WTC11 (cell line): ENCODE results near the gene TNIP2.

Experiments used
- NR3C1 ChIP-seq: sonication (generic); formaldehyde crosslinking; conservative IDR thresholded peaks from 2 replicates; pipeline ENCODE4 v1.8.1; 2023; ENCODE audit warnings: low read depth, mild to moderate bottlenecking, missing genetic modification reagents
- TEAD1 ChIP-seq: sonication (generic); formaldehyde crosslinking; IDR thresholded peaks from 2 replicates; pipeline ENCODE4 v1.8.0; 2022; ENCODE audit warnings: mild to moderate bottlenecking, missing genetic modification reagents
- ZNF121 ChIP-seq: sonication (generic); formaldehyde crosslinking; IDR thresholded peaks from 2 replicates; pipeline ENCODE4 v1.8.0; 2023; ENCODE audit warnings: missing genetic modification reagents
- TF ChIP-seq, protein P1 (sequence below): sonication (generic); formaldehyde crosslinking; IDR thresholded peaks from 2 replicates; pipeline ENCODE4 v1.8.1; 2023; ENCODE audit warnings: mild to moderate bottlenecking, missing genetic modification reagents, moderate library complexity
- TF ChIP-seq, protein P2 (sequence below): sonication (generic); formaldehyde crosslinking; IDR thresholded peaks from 2 replicates; pipeline ENCODE4 v1.8.1; 2023; ENCODE audit warnings: mild to moderate bottlenecking, missing genetic modification reagents
- TF ChIP-seq, protein P3 (sequence below): fragments of 200-600 bp; IDR thresholded peaks from 2 replicates; pipeline ENCODE4 v1.8.0; 2022; ENCODE audit warnings: antibody characterized with exemption

DNA sequence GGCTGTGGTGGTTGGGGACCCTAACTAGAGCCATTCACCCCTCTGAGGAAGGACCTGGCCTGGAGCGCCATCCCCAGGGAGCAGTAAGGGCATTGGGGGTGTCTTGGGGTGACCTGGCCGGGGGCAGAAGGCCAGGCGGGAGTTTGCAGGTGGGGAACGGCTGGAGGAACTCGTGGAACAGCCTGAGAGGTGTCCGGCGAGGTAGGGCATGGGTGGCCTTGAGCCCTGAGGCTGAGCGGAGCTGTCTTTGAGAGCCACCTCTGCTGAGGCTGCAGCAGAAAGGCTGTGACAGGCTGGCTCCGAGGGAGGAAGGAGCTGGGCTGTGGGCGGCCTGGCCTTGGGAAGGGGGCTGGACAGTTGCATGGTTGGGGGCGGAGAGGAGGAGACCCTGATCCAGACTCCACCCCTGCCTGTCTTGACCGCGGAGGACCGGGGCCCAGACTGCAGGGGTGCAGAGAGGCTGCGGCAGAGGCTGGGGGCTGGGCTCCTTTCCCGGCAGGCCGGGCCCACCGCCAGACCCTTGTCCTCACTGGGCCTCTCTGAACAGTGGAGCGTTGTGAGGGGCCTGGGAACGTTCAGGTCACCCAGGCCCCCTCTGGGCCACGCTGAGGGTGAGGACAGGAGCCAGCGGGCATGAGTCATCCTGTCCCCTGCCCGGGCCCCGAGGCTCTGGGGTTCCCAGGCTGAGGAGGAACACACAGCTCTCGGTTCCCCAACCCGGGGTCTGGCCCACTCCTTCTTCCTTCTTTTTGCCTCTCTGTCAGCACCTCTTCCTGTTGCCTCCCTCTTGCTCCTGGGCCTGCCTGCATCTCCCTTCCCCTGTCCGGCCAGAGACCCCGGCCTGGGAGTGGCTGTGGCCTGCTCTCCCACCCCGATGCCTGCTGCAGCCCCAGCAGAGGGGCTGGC is 44.8 kb upstream of the TNIP2 start:
- TF ChIP-seq, protein P1, sequence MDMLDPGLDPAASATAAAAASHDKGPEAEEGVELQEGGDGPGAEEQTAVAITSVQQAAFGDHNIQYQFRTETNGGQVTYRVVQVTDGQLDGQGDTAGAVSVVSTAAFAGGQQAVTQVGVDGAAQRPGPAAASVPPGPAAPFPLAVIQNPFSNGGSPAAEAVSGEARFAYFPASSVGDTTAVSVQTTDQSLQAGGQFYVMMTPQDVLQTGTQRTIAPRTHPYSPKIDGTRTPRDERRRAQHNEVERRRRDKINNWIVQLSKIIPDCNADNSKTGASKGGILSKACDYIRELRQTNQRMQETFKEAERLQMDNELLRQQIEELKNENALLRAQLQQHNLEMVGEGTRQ (CRISPR knock-in tag) = no peak
- TF ChIP-seq ZNF121 (CRISPR knock-in tag) (peak; percentile 72; the same call in 1 of the 2 replicates), NR3C1 (no peak), TEAD1 (no peak)
- TF ChIP-seq, protein P2, sequence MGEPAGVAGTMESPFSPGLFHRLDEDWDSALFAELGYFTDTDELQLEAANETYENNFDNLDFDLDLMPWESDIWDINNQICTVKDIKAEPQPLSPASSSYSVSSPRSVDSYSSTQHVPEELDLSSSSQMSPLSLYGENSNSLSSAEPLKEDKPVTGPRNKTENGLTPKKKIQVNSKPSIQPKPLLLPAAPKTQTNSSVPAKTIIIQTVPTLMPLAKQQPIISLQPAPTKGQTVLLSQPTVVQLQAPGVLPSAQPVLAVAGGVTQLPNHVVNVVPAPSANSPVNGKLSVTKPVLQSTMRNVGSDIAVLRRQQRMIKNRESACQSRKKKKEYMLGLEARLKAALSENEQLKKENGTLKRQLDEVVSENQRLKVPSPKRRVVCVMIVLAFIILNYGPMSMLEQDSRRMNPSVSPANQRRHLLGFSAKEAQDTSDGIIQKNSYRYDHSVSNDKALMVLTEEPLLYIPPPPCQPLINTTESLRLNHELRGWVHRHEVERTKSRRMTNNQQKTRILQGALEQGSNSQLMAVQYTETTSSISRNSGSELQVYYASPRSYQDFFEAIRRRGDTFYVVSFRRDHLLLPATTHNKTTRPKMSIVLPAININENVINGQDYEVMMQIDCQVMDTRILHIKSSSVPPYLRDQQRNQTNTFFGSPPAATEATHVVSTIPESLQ (CRISPR knock-in tag) = no peak
- TF ChIP-seq, protein P3, sequence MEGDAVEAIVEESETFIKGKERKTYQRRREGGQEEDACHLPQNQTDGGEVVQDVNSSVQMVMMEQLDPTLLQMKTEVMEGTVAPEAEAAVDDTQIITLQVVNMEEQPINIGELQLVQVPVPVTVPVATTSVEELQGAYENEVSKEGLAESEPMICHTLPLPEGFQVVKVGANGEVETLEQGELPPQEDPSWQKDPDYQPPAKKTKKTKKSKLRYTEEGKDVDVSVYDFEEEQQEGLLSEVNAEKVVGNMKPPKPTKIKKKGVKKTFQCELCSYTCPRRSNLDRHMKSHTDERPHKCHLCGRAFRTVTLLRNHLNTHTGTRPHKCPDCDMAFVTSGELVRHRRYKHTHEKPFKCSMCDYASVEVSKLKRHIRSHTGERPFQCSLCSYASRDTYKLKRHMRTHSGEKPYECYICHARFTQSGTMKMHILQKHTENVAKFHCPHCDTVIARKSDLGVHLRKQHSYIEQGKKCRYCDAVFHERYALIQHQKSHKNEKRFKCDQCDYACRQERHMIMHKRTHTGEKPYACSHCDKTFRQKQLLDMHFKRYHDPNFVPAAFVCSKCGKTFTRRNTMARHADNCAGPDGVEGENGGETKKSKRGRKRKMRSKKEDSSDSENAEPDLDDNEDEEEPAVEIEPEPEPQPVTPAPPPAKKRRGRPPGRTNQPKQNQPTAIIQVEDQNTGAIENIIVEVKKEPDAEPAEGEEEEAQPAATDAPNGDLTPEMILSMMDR = no peak
